Fibroblast of the aortic adventitia (primary cell): ENCODE measurements around the gene PAQR8. TPM values are rescaled to one million over a fixed set of nuclear protein-coding genes. Genes with fewer than 3 reads are reported as not detected.
A peak's percentile ranks its signal among the peaks of the same experiment; 100 is the strongest.

Experiments
- DNase-seq: peaks from one replicate; pipeline ENCODE4 v3.0.0-alpha.2; 2010; ENCODE audit warnings: low read depth
- H3K4me3 ChIP-seq: 2 replicates; pipeline ENCODE4 v1.5.1; 2011; ENCODE audit warnings: low read depth, mild to moderate bottlenecking, control low read depth, low read length, moderate library complexity
- total RNA-seq: library from RNA; depleted of rRNA; stranded (reverse); fragments of >200 nt; gene quantifications from 2 replicates; pipeline ENCODE4 v1.2.3, GENCODE V29; 2012; ENCODE audit warnings: low replicate concordance
- TF ChIP-seq, protein P1 (sequence below): IDR thresholded peaks from 2 replicates; pipeline ENCODE4 v1.5.1; 2011; ENCODE audit warnings: mild to moderate bottlenecking, low read length, control low read depth, inconsistent platforms; ENCODE audit not compliant: insufficient read depth

PAQR8 gene
- total RNA-seq, result 3.5 and 8.6 TPM in 2 replicates

- TF ChIP-seq, protein P1, sequence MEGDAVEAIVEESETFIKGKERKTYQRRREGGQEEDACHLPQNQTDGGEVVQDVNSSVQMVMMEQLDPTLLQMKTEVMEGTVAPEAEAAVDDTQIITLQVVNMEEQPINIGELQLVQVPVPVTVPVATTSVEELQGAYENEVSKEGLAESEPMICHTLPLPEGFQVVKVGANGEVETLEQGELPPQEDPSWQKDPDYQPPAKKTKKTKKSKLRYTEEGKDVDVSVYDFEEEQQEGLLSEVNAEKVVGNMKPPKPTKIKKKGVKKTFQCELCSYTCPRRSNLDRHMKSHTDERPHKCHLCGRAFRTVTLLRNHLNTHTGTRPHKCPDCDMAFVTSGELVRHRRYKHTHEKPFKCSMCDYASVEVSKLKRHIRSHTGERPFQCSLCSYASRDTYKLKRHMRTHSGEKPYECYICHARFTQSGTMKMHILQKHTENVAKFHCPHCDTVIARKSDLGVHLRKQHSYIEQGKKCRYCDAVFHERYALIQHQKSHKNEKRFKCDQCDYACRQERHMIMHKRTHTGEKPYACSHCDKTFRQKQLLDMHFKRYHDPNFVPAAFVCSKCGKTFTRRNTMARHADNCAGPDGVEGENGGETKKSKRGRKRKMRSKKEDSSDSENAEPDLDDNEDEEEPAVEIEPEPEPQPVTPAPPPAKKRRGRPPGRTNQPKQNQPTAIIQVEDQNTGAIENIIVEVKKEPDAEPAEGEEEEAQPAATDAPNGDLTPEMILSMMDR, result no peak
- peak within 1 kb of the TSS; percentile 91 for H3K4me3 ChIP-seq
- no peak for DNase-seq
Observed at GRCh38 chr6:52361945-52362442, at the start of gene PAQR8. PAQR8 (plus strand) TSS chr6:52362151; CDS start chr6:52403214, 41,063 bp downstream.

- DNase-seq, result no peak
- TF ChIP-seq, protein P1, result no peak
- no peak overlapping the region for H3K4me3 ChIP-seq
Observed at GRCh38 chr6:52312461-52312860, 49.5 kb upstream of the PAQR8 start.

GRCh38 chr6:52314752-52315151 is 47.2 kb upstream of the PAQR8 start:
- H3K4me3 ChIP-seq, result no peak overlapping the region
- TF ChIP-seq, protein P1, result no peak
- DNase-seq, result no peak

DNA sequence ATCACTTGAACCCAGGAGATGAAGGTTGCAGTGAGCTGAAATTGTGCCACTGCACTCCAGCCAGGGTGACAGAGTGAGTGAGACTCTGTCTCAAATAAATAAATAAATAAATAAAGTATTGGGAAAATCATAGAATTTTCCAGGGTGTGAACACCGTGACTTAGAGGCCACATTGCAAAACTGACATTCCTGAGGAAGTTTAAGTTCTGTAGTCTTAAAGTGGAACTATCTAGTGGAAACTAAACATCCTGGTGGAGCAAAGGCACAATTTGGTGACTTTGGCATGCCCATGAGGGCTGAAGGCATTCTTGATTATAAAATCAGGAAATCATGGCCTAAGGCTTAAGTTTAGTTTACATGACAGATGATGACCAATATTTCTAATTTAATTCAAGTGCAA is 44.7 kb upstream of the PAQR8 start:
- no peak for DNase-seq
- TF ChIP-seq, protein P1, result no peak
- no peak overlapping the region for H3K4me3 ChIP-seq

DNA sequence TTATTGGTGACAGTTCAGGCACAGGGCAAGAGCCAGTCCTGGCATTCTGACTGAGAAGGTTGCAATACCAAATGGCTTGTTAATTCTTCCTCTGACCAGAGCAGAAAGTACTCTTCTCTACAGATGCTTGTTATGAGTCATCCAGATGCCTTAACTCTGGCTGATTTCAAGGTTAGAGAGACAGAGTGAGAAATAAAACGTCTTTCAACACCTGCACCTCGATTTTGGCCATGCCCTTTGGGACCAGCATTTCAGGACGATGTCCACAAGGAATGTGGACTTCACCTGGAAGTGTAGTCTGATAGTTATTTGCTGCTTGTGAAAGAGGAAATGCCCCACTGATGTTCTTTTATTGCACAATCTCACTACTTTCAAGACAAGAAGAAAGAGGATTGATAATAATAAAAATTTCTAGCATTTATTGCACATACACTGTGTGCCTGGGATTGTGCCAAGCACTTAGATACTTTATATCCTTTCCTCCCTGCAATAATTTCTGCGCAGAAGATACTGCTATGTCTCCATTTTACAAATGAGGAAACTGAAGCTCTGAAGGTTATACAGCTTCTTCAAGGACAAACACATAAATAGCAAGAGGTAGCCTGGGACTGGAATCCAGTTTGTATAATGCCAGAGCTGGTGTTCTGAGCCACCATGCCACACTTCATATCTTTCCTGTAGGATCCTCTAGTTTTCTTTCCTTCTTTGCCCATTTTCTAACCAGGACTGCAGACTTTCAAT is 43.9 kb upstream of the PAQR8 start:
- H3K4me3 ChIP-seq, result no peak overlapping the region
- peak; percentile 68 for DNase-seq
- TF ChIP-seq, protein P1, result no peak

GRCh38 chr6:52324189-52324588 is 37.8 kb upstream of the PAQR8 start:
- no peak overlapping the region for H3K4me3 ChIP-seq

More at GRCh38 chr6:52324189-52324588, 37.8 kb upstream of the PAQR8 start:
- TF ChIP-seq, protein P1, result no peak
- no peak for DNase-seq
